Peyer's patch (tissue), 4 donors: ENCODE measurements around the gene KCNQ5. TPM values are rescaled to one million over a fixed set of nuclear protein-coding genes. Genes with fewer than 3 reads are reported as not detected.

ENCODE experiments used
- DNase-seq, 3 donors: peaks; one replicate each; pipeline ENCODE4 v3.0.0-alpha.2; 2017 to 2019
- H3K27ac ChIP-seq, 4 donors: fragments of 200-600 bp; sonication (generic); one replicate each; pipeline ENCODE4 v1.5.1; 2016 to 2019
- H3K27me3 ChIP-seq, 2 donors: fragments of 200-600 bp; sonication (generic); one replicate each; pipeline ENCODE4 v1.5.1; 2019
- H3K36me3 ChIP-seq, 3 donors: fragments of 200-600 bp; sonication (generic); one replicate each; pipeline ENCODE4 v1.5.1; 2016 to 2019
- H3K4me1 ChIP-seq, 4 donors: fragments of 200-600 bp; sonication (generic); one replicate each; pipeline ENCODE4 v1.5.1; 2016 to 2019
- H3K4me3 ChIP-seq, 4 donors: fragments of 200-600 bp; sonication (generic); 1 replicate in 3 of 4; 2 replicates in 1 of 4; pipeline ENCODE4 v1.5.1; 2016 to 2019; ENCODE audit warnings: mild to moderate bottlenecking in 1 of 4
- H3K9me3 ChIP-seq, 4 donors: fragments of 200-600 bp; sonication (generic); one replicate each; pipeline ENCODE4 v1.5.1; 2016 to 2019; ENCODE audit warnings: mild to moderate bottlenecking in 1 of 4
- POLR2A ChIP-seq, 2 donors: fragments of 450-650 bp; IDR thresholded peaks; one replicate each; pipeline ENCODE4 v1.5.1; 2017; ENCODE audit warnings: antibody characterized with exemption in 2 of 2, mild to moderate bottlenecking in 2 of 2, moderate library complexity in 2 of 2
- total RNA-seq, 4 donors: library from RNA; depleted of rRNA; stranded (reverse); fragments of >200 nt; gene quantifications; one replicate each; pipeline ENCODE4 v1.1.0, GENCODE V29; 2016
- TF ChIP-seq, protein P1 (sequence below), 6 experiments: fragments of 450-650 bp in 4 of 6; fragments of 200-600 bp in 2 of 6; sonication (generic) in 1 of 6; IDR thresholded peaks; one replicate each; pipeline ENCODE4 v1.5.1; 2017 to 2019; ENCODE audit warnings: antibody characterized with exemption in 6 of 6, mild to moderate bottlenecking in 3 of 6, moderate library complexity in 1 of 6

The KCNQ5 gene
- total RNA-seq, 4 donors from 2014 or later, result 0.27 to 5.0 (median 0.38) TPM; not detected in 1

- Histone ChIP-seq H3K27me3 (no peaks in the 10 kb centered on the region), H3K4me3 (no peak overlapping the region), H3K36me3 (no peaks in the 10 kb centered on the region), H3K27ac (no peak overlapping the region), H3K4me1 (no peaks in the 10 kb centered on the region), H3K9me3 (no peaks in the 10 kb centered on the region)
- no peak for TF ChIP-seq POLR2A (IDR thresholded peaks at IDR 0.05)
- TF ChIP-seq, protein P1, sequence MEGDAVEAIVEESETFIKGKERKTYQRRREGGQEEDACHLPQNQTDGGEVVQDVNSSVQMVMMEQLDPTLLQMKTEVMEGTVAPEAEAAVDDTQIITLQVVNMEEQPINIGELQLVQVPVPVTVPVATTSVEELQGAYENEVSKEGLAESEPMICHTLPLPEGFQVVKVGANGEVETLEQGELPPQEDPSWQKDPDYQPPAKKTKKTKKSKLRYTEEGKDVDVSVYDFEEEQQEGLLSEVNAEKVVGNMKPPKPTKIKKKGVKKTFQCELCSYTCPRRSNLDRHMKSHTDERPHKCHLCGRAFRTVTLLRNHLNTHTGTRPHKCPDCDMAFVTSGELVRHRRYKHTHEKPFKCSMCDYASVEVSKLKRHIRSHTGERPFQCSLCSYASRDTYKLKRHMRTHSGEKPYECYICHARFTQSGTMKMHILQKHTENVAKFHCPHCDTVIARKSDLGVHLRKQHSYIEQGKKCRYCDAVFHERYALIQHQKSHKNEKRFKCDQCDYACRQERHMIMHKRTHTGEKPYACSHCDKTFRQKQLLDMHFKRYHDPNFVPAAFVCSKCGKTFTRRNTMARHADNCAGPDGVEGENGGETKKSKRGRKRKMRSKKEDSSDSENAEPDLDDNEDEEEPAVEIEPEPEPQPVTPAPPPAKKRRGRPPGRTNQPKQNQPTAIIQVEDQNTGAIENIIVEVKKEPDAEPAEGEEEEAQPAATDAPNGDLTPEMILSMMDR (IDR thresholded peaks at IDR 0.05), result no peak
- DNase-seq, result no peak
Measured at GRCh38 chr6:72811971-72812421, 190.1 kb downstream of the KCNQ5 start.

DNA sequence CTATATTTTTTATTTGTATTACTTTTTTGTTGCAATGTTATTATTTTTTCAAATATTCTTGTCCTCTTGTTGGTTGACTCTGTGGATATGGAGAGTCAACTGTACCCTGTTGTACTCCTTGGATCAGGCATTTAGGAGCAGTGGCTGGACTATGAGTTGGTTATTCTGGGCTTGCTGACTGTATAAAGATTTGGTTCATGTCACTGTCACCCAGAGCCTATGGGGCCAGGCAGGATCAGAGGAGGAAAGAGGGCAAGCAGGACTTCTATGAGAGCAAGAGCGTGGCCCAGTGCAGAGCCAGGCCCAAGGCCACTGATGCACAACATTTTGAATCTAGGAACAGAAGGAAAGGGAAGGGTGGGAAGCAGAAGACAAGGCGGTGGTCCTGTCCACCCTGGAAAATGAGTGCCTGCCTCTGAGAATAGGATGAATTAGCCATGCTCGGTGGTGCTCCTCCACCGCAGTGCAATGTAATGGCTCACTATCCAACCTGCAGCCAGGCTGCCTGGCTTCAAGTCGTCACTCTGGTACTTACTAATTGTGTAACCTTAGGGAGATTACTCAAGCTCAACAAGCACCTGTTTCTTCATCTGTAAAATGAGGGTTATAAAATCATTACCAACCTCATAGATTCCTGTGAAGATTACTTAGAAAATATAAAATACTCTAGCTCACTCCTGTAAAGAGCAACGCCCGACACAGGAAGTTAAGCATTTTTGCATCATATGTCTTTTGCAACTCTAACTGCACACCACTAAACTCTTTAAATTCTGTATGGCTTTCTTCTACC lies 192.1 kb downstream of the KCNQ5 start:
- H3K36me3 ChIP-seq, result no peaks in the 10 kb centered on the region
- no peaks in the 10 kb centered on the region for H3K4me1 ChIP-seq
- no peak overlapping the region for H3K4me3 ChIP-seq
- DNase-seq, result no peak
- TF ChIP-seq POLR2A (IDR thresholded peaks at IDR 0.05), result no peak
- TF ChIP-seq, protein P1 (IDR thresholded peaks at IDR 0.05), result no peak
- H3K27me3 ChIP-seq, result no peaks in the 10 kb centered on the region
- no peak overlapping the region for H3K27ac ChIP-seq
- no peaks in the 10 kb centered on the region for H3K9me3 ChIP-seq

GRCh38 chr6:72816022-72816421 lies 194.2 kb downstream of the KCNQ5 start:
- H3K4me3 ChIP-seq, result no peak overlapping the region
- no peak for TF ChIP-seq POLR2A (IDR thresholded peaks at IDR 0.05)
- TF ChIP-seq, protein P1 (IDR thresholded peaks at IDR 0.05), result no peak
- H3K4me1 ChIP-seq, result no peaks in the 10 kb centered on the region
- no peaks in the 10 kb centered on the region for H3K36me3 ChIP-seq
- H3K27me3 ChIP-seq, result no peaks in the 10 kb centered on the region
- H3K9me3 ChIP-seq, result no peaks in the 10 kb centered on the region
- no peak for DNase-seq
- H3K27ac ChIP-seq, result no peak overlapping the region

DNA sequence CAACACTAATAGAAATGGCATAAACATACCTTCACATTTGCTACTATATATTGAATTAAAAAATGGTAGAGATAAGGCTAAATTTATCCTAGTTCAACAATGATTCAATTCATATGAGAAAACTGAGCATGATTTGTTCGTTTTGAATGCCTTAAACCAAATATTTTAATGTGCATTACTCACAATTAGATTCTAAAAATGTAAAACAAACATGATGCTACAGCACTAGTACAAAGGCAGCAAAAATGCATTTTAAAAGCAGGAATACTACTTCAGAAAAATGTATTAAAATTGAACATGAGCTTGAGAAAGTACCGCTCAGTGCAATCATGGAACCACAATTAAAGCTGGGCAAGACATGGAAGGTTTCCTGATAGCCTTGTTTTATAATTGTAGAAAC lies 195.3 kb downstream of the KCNQ5 start:
- Histone ChIP-seq H3K4me1 (no peaks in the 10 kb centered on the region), H3K4me3 (no peak overlapping the region)
- no peak for TF ChIP-seq POLR2A (IDR thresholded peaks at IDR 0.05)
- TF ChIP-seq, protein P1 (IDR thresholded peaks at IDR 0.05), result no peak

DNA sequence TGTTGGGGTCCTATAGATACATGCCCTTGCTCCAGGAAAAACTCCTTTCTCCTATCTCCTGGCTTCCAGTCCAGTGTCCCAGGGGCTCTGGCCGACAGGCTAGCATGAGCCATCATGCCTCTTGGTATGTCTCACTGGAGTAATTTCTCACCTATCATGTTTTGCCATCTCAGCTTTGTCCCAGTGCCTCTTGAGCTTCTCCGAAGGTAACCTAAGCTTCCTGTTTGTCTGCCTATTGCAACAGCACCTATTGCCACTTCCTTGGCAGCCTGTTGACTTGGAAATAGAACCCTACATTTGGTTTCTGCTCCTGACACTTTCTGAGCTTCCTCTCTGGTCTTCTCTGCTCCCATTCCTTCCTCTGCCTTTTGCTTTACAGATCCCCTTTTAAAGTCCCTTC lies 197.7 kb downstream of the KCNQ5 start:
- H3K4me3 ChIP-seq, result no peak overlapping the region
- TF ChIP-seq, protein P1 (IDR thresholded peaks at IDR 0.05), result no peak
- TF ChIP-seq POLR2A (IDR thresholded peaks at IDR 0.05), result no peak
- no peaks in the 10 kb centered on the region for H3K36me3 ChIP-seq
- no peaks in the 10 kb centered on the region for H3K4me1 ChIP-seq
- H3K9me3 ChIP-seq, result no peaks in the 10 kb centered on the region
- no peak overlapping the region for H3K27ac ChIP-seq
- no peak for DNase-seq
- no peaks in the 10 kb centered on the region for H3K27me3 ChIP-seq

More for the DNA sequence above, 195.3 kb downstream of the KCNQ5 start:
- H3K36me3 ChIP-seq, result no peaks in the 10 kb centered on the region
- no peak for DNase-seq
- H3K27me3 ChIP-seq, result no peaks in the 10 kb centered on the region
- H3K27ac ChIP-seq, result no peak overlapping the region
- H3K9me3 ChIP-seq, result no peaks in the 10 kb centered on the region
